ENCODE measurements around the gene ACACA.

Gene ACACA

DNA sequence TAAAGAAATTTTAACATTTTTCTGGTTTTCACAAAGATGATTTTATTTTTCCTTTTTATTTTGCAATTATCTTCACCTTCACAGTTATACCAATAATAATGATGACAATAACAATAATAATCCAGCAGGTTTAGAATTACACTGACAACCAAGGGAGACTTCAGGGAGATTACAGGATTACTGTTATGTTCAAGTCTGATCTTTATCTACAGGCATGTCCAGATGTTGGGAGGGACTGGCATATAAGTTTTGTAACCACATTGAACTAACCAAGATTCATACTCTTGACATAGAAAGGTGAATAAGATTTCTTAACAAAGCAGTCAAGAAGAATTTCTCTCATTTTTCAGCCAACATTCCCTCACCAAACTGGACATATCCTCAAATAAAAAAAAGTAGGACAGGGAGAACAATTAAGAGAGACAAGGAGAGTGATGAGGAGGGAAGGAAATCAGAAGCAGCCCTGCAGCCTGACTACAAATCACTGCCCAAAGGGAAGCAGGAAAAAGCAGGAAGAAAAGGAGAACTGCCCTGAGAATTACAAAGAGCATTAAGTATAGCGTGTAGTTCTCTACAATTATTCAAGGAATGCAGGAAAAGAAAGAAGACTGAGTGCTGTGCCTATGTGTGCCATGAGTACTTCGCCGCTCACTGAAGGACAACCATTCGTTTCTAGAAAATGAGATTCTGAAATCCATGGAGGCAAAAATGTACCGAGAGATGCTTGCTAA lies 186.6 kb downstream of the ACACA start:
- ATAC-seq = no peak

GRCh38 chr17:37218849-37219248 lies 187.8 kb downstream of the ACACA start:
- ATAC-seq = no peak

- no peak for ATAC-seq
Measured at GRCh38 chr17:37214416-37214815, 192.2 kb downstream of the ACACA start.

- ATAC-seq = no peak
Measured at GRCh38 chr17:37213927-37214326, 192.7 kb downstream of the ACACA start.

GRCh38 chr17:37212179-37212578 lies 194.5 kb downstream of the ACACA start:
- no peak for ATAC-seq

DNA sequence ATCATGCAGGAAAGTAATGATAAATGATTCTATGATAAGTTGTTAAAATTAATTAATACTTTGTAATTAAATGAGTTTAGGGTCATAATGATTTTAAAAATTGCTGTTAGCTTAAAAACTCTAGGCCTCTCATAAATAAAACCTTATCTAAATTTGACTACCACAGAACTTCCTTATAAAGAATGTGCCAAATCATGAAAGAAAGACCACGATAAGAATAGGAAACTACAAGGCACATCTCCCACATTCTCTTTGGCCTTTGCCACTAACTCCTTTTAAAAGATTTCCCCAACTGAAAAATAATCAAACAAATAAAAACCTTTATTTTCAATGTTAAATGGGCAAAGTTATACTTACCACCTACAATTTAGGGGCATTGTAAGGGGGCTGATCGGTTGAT lies 195.5 kb downstream of the ACACA start:
- ATAC-seq = no peak

- no peak for ATAC-seq
Measured at GRCh38 chr17:37207103-37207502, 199.5 kb downstream of the ACACA start.

GRCh38 chr17:37206299-37206698 lies 200.3 kb downstream of the ACACA start:
- ATAC-seq = no peak

GRCh38 chr17:37200497-37200896 lies 206.1 kb downstream of the ACACA start:
- no peak for ATAC-seq

- no peak for ATAC-seq
Measured at GRCh38 chr17:37197336-37197735, 209.3 kb downstream of the ACACA start.

DNA sequence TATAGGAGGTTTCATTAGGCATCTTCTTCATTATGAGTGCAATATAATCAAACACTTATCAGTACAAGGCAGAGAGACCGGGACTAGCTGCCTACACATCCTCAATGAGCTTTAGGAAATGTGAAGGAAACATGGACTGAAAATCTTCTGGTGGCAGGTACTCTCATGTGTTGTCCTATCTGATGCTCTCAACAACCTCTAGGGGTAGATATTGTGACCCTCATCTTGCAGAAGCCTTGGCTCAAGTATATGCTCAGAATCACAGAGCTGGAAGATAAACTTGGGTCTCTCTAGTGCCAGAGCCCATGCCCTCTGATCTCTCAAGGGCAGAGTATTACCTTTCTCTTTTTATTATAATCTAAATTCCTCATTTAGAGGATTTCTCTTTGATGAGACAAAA lies 212.4 kb downstream of the ACACA start:
- no peak for ATAC-seq

DNA sequence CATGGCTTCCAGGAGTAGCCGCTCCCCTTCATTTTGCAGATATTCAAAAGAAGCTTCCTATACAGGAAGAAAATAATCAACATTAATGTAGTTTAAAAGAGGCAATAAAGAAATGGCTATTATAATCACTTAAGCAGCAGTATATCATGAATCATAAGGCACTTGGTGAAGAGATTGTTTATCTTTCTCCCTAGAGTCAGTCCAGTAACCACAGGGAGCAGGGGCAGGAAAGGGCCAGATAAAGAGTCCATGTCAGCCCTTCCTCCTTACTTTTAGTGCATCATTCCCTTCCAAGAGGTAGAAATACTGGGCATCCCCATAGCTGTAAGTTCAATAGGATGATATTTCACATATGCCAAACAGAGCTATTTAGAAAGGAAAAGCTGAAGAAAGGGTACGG lies 215.4 kb downstream of the ACACA start:
- ATAC-seq = no peak

DNA sequence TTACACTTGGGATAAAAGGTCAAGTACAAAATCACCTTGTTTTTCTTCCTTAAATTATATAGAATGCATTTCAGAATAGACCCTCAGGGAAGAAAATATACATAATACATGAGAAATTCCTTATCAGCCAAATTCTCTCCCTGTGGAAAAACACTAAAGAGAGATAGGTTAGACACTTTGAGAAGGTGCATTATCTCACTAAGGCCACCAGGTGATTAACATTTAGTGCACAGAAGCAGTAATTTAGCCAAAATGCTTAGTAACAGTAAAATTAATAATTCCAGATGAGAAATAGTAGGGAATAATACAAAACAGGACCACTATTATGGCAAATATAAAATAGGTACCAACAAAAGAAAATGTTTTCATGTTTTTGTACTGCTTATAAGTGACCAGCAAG lies 216.1 kb downstream of the ACACA start:
- ATAC-seq = no peak

DNA sequence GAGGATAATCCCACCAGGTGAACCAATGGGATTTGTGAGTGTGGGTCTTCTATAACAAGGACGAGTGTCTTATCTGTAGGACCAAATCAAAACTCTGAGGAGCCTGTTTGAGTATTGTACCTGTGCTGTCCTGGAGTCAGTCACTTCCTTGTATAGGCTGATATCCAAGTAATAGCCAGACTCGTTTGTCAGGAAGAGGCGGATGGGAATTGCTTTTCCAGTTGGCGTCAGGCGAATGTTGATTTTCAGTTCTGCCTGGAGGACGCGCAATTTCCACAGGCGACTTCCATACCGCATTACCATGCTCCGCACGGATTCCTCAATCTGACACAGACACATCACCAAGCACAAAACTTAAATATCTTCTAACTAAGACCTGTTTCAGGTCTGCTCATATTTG lies 218.5 kb downstream of the ACACA start:
- no peak for ATAC-seq

- no peak for ATAC-seq
Measured at GRCh38 chr17:37187262-37187661, 219.4 kb downstream of the ACACA start.

DNA sequence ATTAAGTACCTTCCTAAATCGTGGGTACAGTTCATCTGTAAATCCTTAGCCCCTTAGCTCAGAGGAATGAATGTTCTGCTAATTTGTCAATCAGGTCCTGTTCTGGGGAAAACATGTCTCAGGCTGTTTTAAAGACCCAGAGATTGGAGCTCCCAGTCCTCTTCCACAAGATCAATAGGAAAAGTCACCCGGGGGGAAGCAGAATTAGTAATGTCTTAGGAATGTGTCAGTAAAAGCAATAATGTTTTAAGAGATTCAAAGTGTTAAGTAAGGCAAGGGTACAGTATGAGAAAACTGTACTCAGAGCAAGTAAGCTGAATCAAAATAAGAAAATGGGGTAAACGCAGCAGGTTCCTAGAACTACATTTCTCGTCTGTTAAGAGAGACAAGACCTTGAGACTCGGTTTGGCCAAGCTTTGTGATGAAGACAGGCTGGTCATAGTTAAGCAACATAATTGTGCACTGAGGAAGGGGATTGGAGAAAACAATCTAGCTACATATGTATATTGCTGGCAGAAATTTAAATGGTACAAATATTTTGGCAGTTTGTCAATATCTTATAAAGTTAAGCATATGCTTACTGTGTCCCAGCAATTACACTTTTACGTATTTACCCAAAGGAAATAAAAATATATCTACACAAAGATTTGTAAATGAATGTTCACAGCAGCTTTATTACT lies 223.7 kb downstream of the ACACA start:
- no peak for ATAC-seq

GRCh38 chr17:37180376-37180775 lies 226.3 kb downstream of the ACACA start:
- ATAC-seq = no peak

DNA sequence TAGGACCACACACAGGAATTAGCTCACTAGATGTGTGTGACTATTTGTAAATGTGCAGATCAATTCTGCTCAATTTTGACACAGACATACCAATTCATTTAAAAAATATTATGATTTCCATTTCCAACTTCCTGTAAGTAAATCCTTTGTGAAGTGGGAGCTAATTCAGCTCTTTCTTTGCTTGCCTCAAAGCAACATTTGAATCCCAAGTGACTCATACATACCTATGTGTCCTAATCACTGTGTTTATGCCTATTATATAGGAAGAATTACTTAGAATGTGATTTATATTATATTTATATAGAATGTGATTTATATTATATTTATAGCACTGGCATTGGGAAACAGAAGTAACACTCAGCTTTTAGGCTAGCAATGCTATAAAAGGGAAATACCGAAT lies 226.7 kb downstream of the ACACA start:
- ATAC-seq = no peak

DNA sequence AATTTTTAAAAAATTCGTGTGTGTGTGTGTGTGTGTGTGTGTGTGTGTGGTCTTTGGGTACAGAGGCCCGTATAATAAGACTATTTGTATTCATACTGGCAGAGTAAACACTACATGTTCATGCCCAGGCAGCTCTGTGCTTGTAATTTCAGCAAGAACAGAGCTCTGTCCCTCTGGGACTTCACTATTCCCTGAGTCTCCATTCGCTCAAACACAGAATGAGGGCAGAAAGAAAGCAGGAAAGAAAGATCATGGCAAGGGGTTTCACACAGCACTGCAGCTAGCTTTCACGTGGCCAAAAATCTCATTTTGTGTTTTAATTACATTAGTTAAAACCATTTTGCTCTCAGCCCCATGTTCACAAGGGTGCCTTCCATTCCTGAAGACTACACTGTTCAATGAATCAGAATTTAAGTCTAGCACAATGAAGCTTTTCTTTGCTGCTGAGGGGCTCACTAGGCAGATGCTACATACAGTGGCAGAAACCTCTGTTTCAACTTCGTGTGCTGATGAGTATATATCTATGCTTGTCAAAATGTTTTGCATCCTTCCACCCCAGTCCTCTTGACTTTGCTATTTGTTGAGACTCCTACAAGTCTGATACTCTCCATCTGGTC lies 229.3 kb downstream of the ACACA start:
- no peak for ATAC-seq

DNA sequence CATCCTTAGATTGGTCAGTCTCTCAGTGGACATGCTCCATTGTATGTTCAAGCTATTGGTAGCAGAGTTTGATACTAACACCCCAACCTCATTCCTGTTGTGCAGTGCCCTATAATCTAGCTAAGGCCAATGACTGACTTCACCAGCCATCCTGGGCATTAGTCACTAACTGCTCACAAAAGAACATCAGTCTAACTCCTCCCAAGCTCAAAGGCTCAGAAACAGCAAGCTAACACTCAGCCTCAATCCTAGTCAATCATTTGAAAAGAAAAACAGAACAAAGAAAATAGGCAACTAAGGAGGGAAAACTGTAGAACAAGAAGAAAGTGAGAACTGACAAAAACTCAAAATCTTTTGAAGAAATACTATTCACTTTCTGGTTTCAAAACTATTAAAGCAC lies 229.9 kb downstream of the ACACA start:
- ATAC-seq = no peak

GRCh38 chr17:37174205-37174604 lies 232.4 kb downstream of the ACACA start:
- no peak for ATAC-seq

DNA sequence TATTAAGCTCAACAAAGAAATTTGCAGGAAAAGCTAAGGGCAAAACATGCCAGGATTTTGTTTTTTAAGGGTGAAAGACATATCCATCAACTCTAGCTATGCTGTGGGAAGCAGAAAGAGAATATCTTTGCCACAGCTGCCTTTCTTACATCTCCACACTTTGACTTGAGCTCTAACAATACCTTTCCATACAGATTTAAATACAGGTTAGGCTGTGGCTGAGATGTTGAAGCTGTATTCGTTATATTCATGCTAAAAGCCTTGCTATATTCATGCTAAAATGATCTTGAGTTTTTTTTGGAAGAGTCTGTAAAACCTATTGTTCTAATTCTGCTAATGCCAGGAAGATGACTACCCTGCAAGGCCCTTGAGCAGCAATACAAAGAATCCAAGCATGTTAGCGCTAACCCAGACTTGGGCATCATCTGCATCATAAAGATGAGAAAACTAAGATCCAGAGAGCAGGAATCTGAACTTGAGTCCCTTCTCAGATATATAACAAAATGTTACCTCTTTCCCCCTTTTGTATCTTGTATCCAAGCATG lies 235.7 kb downstream of the ACACA start:
- no peak for ATAC-seq

DNA sequence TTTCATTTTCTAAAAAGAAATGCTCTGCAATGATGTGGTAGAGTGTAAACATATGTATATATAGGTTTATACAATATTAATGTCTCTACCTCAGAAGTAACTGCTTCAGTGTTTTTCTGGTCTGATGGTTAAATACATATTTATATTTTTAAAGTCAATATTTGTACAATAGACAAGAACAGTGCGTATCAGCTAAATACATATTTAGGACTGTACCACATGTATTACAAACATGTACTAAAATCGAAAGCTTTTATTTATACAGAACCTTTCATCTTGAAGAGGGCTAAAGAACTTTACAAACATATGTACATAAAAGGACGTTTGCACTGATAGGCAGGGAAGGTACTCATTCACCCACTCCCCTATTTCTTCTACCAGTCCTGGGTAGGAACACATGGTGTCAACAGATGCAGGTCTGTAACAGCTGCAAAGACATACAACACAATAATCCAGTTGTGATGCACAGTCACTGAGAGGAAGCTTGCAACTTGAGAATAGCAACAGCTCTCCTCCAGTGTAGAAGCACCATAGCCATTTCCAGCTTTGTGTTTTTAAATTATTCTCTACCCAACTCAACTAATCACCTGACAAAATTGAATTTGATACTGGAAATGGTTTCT lies 237.8 kb downstream of the ACACA start:
- ATAC-seq = no peak

Data from activated CD4-positive, CD25-positive, alpha-beta regulatory T cell treated with anti-CD3 and anti-CD28 coated beads, Interleukin-2, amount 50 U/mL, for 24 hours (primary cell).